Measurements from ENCODE around the gene UPB1.

UPB1 gene

DNA sequence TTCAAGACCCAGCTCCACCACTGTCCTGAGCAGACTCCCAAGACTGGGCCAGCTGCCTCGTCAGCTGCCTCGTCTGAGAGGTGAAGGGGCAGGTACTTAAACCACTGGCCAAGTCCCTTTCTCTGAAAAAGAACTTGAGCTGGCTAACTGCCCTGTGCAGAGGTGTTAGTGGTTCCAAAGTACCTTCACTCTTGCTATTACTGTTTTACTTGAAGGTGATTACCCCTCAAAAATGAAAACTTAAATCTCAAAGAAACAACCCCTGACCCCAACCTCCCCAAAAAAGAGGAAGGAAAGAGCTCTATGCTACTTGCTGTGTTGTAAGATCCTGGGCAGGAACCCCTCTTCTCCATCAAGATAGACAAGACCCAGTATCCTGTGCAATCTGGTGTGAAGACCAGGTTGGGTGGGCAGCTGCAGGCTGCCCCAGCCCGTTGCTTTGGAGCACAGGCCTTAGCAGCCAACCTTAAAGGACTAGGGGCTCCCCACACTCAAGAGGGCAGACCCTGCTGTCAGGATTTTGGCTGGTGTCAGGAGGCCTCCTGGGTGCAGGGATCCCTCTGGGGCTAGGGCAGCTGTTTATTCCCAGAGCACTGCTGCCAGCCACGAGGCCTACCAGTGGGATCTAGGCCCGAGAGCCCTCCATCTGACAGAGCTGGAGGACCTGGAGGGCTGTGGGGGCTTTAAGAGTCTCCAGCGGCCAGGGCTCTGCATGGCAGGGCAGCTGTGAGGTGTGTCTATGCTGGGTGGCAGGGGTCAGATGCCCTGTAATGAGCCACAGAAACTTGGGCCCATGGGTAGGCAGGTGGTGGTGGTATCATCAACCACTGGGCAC, 46.8 kb downstream of the UPB1 start:
- TF ChIP-seq, protein P1, sequence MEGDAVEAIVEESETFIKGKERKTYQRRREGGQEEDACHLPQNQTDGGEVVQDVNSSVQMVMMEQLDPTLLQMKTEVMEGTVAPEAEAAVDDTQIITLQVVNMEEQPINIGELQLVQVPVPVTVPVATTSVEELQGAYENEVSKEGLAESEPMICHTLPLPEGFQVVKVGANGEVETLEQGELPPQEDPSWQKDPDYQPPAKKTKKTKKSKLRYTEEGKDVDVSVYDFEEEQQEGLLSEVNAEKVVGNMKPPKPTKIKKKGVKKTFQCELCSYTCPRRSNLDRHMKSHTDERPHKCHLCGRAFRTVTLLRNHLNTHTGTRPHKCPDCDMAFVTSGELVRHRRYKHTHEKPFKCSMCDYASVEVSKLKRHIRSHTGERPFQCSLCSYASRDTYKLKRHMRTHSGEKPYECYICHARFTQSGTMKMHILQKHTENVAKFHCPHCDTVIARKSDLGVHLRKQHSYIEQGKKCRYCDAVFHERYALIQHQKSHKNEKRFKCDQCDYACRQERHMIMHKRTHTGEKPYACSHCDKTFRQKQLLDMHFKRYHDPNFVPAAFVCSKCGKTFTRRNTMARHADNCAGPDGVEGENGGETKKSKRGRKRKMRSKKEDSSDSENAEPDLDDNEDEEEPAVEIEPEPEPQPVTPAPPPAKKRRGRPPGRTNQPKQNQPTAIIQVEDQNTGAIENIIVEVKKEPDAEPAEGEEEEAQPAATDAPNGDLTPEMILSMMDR (IDR thresholded peaks at IDR 0.05): no peak

DNA sequence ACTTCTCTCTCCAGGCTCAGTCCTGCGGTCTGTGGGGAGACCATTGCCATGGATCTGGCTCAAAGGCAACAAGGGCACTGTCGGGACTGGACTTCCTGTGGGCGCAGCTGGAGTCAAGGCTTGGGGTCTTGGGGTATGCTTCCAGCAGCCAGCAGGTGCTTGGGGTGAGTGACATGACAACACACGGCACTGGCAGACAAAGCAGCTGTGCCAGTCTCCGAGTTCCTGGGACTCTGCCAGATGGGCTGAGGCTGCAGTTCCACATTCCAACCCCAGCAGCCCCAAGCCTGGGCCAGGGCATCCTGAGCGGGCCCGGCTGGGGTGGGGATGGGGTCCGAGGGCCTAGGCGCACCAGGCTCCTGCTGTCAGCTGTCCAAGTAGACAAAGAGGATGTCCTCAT, 47.5 kb downstream of the UPB1 start:
- TF ChIP-seq, protein P1 (IDR thresholded peaks at IDR 0.05): no peak

GRCh38 chr22:24543185-24543601, 48.1 kb downstream of the UPB1 start:
- TF ChIP-seq, protein P1 (IDR thresholded peaks at IDR 0.05): no peak

DNA sequence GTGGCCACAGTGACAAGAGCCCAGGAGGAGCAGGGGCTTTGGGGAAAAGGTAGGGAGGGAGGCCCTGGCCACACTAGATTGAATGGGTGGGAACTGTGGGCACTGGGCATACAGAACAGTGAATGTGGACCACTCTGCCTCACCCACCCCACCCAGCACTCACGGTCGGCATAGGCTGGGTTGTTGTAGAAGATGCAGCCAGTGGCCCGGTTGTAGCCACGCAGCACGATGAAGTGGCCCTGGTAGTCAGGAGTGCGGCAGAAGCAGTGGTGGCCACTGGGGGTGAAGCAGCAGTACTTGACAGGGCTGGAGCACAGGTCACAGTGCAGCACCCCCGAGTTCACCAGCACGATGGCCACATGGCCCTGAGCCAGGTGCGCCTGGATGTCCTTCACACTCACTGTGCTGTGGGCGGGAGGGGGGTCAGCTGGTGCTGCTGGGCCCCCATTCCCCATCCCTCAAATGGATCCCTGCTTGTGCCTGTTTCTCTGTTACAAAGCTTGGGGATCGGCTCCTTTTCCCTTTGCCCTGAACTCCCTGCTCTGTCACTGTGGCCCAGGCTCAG, 48.6 kb downstream of the UPB1 start:
- TF ChIP-seq, protein P1 (IDR thresholded peaks at IDR 0.05): no peak

DNA sequence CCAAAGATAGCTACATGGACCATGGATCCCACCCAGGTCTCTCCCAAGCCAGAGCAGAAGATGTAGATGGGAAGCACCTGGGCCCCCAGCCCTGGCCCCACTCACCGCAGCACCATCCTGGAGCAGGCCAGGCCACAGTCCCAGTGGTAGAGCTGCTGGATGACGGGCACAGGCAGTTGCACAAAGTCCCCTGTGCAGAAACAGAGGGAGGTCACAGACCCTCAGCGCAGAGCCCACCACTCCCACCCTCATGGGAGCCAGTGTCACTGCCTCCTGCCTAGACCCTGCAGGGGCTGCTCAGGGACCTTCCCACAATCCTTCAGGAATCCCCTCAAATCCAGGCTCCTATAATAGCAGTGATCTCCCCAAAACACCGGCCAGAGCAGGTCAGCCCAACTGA, 53.7 kb downstream of the UPB1 start:
- TF ChIP-seq, protein P1 (IDR thresholded peaks at IDR 0.05): no peak

GRCh38 chr22:24550028-24550901, 55.1 kb downstream of the UPB1 start:
- TF ChIP-seq, protein P1 (IDR thresholded peaks at IDR 0.05): no peak

GRCh38 chr22:24550902-24551435, 55.8 kb downstream of the UPB1 start:
- TF ChIP-seq, protein P1 (IDR thresholded peaks at IDR 0.05): no peak

Measured in LNCAP (cell line).